ENCODE results near the gene GHDC. TPM values are rescaled to one million over a fixed set of nuclear protein-coding genes. Genes with fewer than 3 reads are reported as not detected.

Gene GHDC
- total RNA-seq, 1 experiment from 2014 or later, result 7.5 TPM

DNA sequence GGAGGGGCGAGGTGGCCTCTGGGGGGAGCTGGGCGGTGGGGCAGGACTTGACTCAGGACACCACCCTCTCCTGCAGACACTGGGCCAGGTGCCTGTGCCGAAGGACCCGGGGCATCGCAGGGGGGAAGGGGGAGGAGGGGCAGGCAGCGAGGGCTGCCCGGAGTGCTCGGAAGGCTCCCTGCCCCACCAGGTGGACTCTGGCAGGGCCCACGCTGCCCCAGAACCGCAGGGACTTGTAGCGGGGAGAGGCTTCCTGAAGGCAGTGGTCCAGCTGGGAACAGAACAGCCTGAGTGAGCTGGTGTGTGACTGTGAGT lies 4.7 kb downstream of the GHDC start (continued):
- TF ChIP-seq, protein P1, sequence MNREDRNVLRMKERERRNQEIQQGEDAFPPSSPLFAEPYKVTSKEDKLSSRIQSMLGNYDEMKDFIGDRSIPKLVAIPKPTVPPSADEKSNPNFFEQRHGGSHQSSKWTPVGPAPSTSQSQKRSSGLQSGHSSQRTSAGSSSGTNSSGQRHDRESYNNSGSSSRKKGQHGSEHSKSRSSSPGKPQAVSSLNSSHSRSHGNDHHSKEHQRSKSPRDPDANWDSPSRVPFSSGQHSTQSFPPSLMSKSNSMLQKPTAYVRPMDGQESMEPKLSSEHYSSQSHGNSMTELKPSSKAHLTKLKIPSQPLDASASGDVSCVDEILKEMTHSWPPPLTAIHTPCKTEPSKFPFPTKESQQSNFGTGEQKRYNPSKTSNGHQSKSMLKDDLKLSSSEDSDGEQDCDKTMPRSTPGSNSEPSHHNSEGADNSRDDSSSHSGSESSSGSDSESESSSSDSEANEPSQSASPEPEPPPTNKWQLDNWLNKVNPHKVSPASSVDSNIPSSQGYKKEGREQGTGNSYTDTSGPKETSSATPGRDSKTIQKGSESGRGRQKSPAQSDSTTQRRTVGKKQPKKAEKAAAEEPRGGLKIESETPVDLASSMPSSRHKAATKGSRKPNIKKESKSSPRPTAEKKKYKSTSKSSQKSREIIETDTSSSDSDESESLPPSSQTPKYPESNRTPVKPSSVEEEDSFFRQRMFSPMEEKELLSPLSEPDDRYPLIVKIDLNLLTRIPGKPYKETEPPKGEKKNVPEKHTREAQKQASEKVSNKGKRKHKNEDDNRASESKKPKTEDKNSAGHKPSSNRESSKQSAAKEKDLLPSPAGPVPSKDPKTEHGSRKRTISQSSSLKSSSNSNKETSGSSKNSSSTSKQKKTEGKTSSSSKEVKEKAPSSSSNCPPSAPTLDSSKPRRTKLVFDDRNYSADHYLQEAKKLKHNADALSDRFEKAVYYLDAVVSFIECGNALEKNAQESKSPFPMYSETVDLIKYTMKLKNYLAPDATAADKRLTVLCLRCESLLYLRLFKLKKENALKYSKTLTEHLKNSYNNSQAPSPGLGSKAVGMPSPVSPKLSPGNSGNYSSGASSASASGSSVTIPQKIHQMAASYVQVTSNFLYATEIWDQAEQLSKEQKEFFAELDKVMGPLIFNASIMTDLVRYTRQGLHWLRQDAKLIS (CRISPR knock-in tag; IDR thresholded peaks at IDR 0.05; ENCODE audit: borderline replicate concordance), result no peak
- no peak for TF ChIP-seq GABPB1 (CRISPR knock-in tag; IDR thresholded peaks at IDR 0.05)

DNA sequence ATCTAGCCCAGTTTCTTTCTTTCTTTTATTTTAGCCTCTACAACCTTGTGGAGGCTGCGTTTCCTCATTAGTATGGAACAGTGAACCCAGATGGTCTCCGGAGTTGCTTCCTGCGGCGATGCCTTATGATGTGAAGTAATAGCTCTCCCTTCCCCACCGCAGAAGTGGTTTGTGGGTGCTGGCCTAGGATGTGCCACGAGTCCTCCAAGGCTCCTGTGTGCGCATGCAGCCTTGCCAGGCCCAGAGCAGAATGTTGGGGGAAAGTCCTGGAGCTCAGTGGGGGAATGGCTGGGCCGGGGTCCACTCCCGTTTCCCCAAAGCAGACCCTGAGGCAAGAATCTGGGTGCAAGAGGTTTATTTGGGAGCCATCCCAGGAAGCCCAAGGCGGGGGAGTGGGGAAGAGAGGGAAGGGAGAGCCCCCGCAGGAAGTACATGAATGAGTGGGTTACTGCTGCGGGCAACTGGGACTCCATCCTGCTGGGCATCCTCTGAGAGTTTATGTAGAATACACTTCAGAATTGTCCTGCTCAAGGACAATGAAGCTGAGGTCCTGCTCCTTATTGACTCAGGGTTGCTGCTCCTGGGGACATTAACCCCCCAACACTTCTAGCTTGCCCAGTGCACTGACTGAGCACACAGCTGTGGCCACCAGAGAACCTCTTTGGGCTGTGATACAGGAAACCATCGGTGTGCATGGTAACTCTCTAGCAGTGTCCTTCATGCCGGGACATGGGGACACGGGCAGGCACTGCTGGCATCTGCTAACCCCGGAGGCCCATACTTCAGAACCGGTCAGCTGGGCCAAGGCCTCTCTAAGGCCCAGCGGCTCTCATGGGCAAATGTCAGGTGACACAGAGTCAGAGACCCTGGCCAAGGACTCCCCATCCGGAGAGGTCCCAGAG lies 5.3 kb downstream of the GHDC start:
- Mint-ChIP-seq H3K36me3 (no peaks in the 10 kb centered on the region), H3K4me1 (peaks cover 22% of the 10 kb centered on the region), H3K27ac (no peak overlapping the region), H3K4me3 (no peak overlapping the region), H3K9me3 (no peaks in the 10 kb centered on the region), H3K27me3 (ENCODE audit: low read depth) (peaks cover 29% of the 10 kb centered on the region)
- TF ChIP-seq, protein P2, sequence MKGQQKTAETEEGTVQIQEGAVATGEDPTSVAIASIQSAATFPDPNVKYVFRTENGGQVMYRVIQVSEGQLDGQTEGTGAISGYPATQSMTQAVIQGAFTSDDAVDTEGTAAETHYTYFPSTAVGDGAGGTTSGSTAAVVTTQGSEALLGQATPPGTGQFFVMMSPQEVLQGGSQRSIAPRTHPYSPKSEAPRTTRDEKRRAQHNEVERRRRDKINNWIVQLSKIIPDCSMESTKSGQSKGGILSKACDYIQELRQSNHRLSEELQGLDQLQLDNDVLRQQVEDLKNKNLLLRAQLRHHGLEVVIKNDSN (CRISPR knock-in tag; IDR thresholded peaks at IDR 0.05), result no peak
- no peak for TF ChIP-seq ESRRA (CRISPR knock-in tag; IDR thresholded peaks at IDR 0.05; ENCODE audit: borderline replicate concordance)
- TF ChIP-seq, protein P3, sequence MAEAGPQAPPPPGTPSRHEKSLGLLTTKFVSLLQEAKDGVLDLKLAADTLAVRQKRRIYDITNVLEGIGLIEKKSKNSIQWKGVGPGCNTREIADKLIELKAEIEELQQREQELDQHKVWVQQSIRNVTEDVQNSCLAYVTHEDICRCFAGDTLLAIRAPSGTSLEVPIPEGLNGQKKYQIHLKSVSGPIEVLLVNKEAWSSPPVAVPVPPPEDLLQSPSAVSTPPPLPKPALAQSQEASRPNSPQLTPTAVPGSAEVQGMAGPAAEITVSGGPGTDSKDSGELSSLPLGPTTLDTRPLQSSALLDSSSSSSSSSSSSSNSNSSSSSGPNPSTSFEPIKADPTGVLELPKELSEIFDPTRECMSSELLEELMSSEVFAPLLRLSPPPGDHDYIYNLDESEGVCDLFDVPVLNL (CRISPR knock-in tag; IDR thresholded peaks at IDR 0.05; ENCODE audit: borderline replicate concordance, low read depth), result no peak
- TF ChIP-seq HMGA2 (CRISPR knock-in tag; IDR thresholded peaks at IDR 0.05), result no peak
- TF ChIP-seq ZNF416 (CRISPR knock-in tag; IDR thresholded peaks at IDR 0.05), result no peak
- ChIA-PET CTCF (interaction anchor here (0.6 to 7.3 kb wide), 9 partner anchors 9 to 329 kb away, joined by 3 to 55 read pairs (median 3); partner anchors contain the start of gene KCNH4), POLR2A (interaction anchor here (0.6 kb wide), 1 partner anchor 269 kb away, joined by 5 read pairs; no protein-coding TSS in a partner anchor)
- DNase-seq (ENCODE audit: low spot score), result no peak
- ATAC-seq, result no peak

DNA sequence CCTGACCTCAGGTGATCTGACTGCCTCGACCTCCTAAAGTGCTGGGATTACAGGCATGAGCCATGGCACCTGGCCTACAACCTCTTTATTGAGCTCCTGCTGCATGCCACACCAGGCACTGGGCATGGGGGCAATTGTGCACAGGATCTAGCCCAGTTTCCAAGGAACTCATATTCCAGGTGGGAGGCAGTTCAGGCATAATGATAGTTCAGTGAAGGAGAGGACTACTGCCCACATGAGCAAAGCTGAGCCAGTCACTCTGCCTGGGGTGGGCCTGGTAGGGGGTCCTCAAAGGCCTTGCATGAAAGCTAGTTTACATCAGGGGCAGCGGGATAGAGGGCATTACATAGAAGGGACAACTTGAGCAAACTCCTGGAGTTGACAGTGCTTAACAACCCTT lies 6.5 kb downstream of the GHDC start:
- DNase-seq (ENCODE audit: low spot score), result no peak
- ChIA-PET CTCF (interaction anchor here (0.6 to 7.3 kb wide), 10 partner anchors 13 to 333 kb away, joined by 3 to 55 read pairs (median 4); partner anchors contain the start of gene KAT2A), POLR2A (no interaction called here)
- TF ChIP-seq SP1 (CRISPR knock-in tag; conservative IDR thresholded peaks at IDR 0.05), result no peak
- TF ChIP-seq, protein P4, sequence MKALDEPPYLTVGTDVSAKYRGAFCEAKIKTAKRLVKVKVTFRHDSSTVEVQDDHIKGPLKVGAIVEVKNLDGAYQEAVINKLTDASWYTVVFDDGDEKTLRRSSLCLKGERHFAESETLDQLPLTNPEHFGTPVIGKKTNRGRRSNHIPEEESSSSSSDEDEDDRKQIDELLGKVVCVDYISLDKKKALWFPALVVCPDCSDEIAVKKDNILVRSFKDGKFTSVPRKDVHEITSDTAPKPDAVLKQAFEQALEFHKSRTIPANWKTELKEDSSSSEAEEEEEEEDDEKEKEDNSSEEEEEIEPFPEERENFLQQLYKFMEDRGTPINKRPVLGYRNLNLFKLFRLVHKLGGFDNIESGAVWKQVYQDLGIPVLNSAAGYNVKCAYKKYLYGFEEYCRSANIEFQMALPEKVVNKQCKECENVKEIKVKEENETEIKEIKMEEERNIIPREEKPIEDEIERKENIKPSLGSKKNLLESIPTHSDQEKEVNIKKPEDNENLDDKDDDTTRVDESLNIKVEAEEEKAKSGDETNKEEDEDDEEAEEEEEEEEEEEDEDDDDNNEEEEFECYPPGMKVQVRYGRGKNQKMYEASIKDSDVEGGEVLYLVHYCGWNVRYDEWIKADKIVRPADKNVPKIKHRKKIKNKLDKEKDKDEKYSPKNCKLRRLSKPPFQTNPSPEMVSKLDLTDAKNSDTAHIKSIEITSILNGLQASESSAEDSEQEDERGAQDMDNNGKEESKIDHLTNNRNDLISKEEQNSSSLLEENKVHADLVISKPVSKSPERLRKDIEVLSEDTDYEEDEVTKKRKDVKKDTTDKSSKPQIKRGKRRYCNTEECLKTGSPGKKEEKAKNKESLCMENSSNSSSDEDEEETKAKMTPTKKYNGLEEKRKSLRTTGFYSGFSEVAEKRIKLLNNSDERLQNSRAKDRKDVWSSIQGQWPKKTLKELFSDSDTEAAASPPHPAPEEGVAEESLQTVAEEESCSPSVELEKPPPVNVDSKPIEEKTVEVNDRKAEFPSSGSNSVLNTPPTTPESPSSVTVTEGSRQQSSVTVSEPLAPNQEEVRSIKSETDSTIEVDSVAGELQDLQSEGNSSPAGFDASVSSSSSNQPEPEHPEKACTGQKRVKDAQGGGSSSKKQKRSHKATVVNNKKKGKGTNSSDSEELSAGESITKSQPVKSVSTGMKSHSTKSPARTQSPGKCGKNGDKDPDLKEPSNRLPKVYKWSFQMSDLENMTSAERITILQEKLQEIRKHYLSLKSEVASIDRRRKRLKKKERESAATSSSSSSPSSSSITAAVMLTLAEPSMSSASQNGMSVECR (CRISPR knock-in tag; IDR thresholded peaks at IDR 0.05; ENCODE audit: borderline replicate concordance), result no peak
- TF ChIP-seq, protein P5, sequence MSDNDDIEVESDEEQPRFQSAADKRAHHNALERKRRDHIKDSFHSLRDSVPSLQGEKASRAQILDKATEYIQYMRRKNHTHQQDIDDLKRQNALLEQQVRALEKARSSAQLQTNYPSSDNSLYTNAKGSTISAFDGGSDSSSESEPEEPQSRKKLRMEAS (CRISPR knock-in tag; IDR thresholded peaks at IDR 0.05), result no peak
- TF ChIP-seq, protein P6, sequence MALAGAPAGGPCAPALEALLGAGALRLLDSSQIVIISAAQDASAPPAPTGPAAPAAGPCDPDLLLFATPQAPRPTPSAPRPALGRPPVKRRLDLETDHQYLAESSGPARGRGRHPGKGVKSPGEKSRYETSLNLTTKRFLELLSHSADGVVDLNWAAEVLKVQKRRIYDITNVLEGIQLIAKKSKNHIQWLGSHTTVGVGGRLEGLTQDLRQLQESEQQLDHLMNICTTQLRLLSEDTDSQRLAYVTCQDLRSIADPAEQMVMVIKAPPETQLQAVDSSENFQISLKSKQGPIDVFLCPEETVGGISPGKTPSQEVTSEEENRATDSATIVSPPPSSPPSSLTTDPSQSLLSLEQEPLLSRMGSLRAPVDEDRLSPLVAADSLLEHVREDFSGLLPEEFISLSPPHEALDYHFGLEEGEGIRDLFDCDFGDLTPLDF (CRISPR knock-in tag; IDR thresholded peaks at IDR 0.05), result no peak
- TF ChIP-seq EMX1 (CRISPR knock-in tag; IDR thresholded peaks at IDR 0.05), result no peak
- no peak for TF ChIP-seq KAT7 (CRISPR knock-in tag; IDR thresholded peaks at IDR 0.05; ENCODE audit: borderline replicate concordance)
- TF ChIP-seq ZNF138 (CRISPR knock-in tag; conservative IDR thresholded peaks at IDR 0.05), result no peak
- no peak for TF ChIP-seq ZNF671 (CRISPR knock-in tag; IDR thresholded peaks at IDR 0.05)
- TF ChIP-seq ETV6 (CRISPR knock-in tag; IDR thresholded peaks at IDR 0.05), result no peak
- TF ChIP-seq TCF7 (CRISPR knock-in tag; IDR thresholded peaks at IDR 0.05; ENCODE audit: low read depth), result no peak
- TF ChIP-seq GABPB1 (CRISPR knock-in tag; IDR thresholded peaks at IDR 0.05), result no peak
- no peak for TF ChIP-seq ZNF232 (CRISPR knock-in tag; IDR thresholded peaks at IDR 0.05)
- no peak for TF ChIP-seq SMAD4 (CRISPR knock-in tag; IDR thresholded peaks at IDR 0.05)
- TF ChIP-seq NR2C2 (CRISPR knock-in tag; IDR thresholded peaks at IDR 0.05), result no peak

More for the DNA sequence above, 6.5 kb downstream of the GHDC start:
- Mint-ChIP-seq H3K36me3 (no peaks in the 10 kb centered on the region), H3K4me1 (peaks cover 24% of the 10 kb centered on the region), H3K27me3 (ENCODE audit: low read depth) (peaks cover 41% of the 10 kb centered on the region), H3K27ac (no peak overlapping the region), H3K9me3 (no peaks in the 10 kb centered on the region), H3K4me3 (no peak overlapping the region)
- ATAC-seq, result no peak

All from WTC11 (cell line).